Fibroblast of skin of abdomen (primary cell): ENCODE data around the gene SERPINB4. TPM values are rescaled to one million over a fixed set of nuclear protein-coding genes. Genes with fewer than 3 reads are reported as not detected.
"Not testable (repeated sequence)": the region's sequence is repeated elsewhere in the genome, so short reads cannot be mapped to it uniquely, and the experiment has no call there.

ENCODE experiments used
- DNase-seq: peaks from one replicate; pipeline ENCODE4 v3.0.0-alpha.2; 2013
- polyA plus RNA-seq, 2 experiments: library from polyadenylated mRNA; unstranded; fragments of 120-200 nt; gene quantifications; one replicate each; pipeline ENCODE4 v1.2.1, GENCODE V29; 2013; ENCODE audit not compliant: insufficient read length in 2 of 2

Gene SERPINB4
- polyA plus RNA-seq (2013, experiment 1 of 2; ENCODE audit: insufficient read length) = not detected
- 0.05 TPM for polyA plus RNA-seq (2013, experiment 2 of 2; ENCODE audit: insufficient read length)

- not testable (repeated sequence) for DNase-seq
Measured at GRCh38 chr18:63644142-63644541, at the start of gene SERPINB4. Gene SERPINB4 (minus strand): TSS chr18:63644256. CDS start chr18:63643577, 679 bp downstream.

- DNase-seq = no peak
Measured at GRCh38 chr18:63689064-63689463, 45.0 kb upstream of the SERPINB4 start.

- peak; percentile 36 for DNase-seq
Measured at GRCh38 chr18:63686871-63687270, 42.8 kb upstream of the SERPINB4 start.

GRCh38 chr18:63684718-63685117 is 40.7 kb upstream of the SERPINB4 start:
- no peak for DNase-seq

GRCh38 chr18:63683890-63684289 is 39.8 kb upstream of the SERPINB4 start:
- no peak for DNase-seq

- peak; percentile 93 for DNase-seq
Measured at GRCh38 chr18:63683152-63683551, 39.1 kb upstream of the SERPINB4 start.

GRCh38 chr18:63681449-63682340 is 37.6 kb upstream of the SERPINB4 start:
- no peak for DNase-seq

GRCh38 chr18:63679820-63680606 is 36.0 kb upstream of the SERPINB4 start:
- no peak for DNase-seq

- DNase-seq = peak; percentile 28
Measured at GRCh38 chr18:63677500-63678225, 33.6 kb upstream of the SERPINB4 start.

GRCh38 chr18:63676526-63677323 is 32.7 kb upstream of the SERPINB4 start:
- DNase-seq = no peak

- DNase-seq = no peak
Measured at GRCh38 chr18:63664571-63664970, 20.5 kb upstream of the SERPINB4 start.

- DNase-seq = not testable (repeated sequence)
Measured at GRCh38 chr18:63661750-63662149, 17.7 kb upstream of the SERPINB4 start, which contains the start of gene SERPINB3. Gene SERPINB3 (minus strand): TSS chr18:63661893. CDS start chr18:63661216, 677 bp downstream.

- peak; percentile 46 for DNase-seq
Measured at GRCh38 chr18:63658920-63659319, 14.9 kb upstream of the SERPINB4 start.

- peak; percentile 77 for DNase-seq
Measured at GRCh38 chr18:63650271-63650670, 6.2 kb upstream of the SERPINB4 start.

GRCh38 chr18:63648241-63648640 is 4.2 kb upstream of the SERPINB4 start:
- peak; percentile 75 for DNase-seq

GRCh38 chr18:63646936-63647335 is 2.9 kb upstream of the SERPINB4 start:
- peak; percentile 34 for DNase-seq

GRCh38 chr18:63644694-63645093 is 638 bp upstream of the SERPINB4 start:
- DNase-seq = not testable (repeated sequence)

GRCh38 chr18:63642668-63643356 is 1.2 kb downstream of the SERPINB4 start:
- not testable (repeated sequence) for DNase-seq

- DNase-seq = peak; percentile 48
Measured at GRCh38 chr18:63641157-63641680, 2.8 kb downstream of the SERPINB4 start.

GRCh38 chr18:63637703-63638102 is 6.4 kb downstream of the SERPINB4 start:
- DNase-seq = no peak

- DNase-seq = no peak
Measured at GRCh38 chr18:63627819-63628218, 16.2 kb downstream of the SERPINB4 start.
